SK-N-MC (cell line): ENCODE measurements around the gene SNX30.

ENCODE experiments used
- DNase-seq: peaks from one replicate; pipeline ENCODE4 v3.0.0-alpha.2; 2011; ENCODE audit warnings: low read depth, low spot score
- H3K27ac ChIP-seq: fragments of 200-600 bp; sonication (generic); 2 replicates; pipeline ENCODE4 v1.5.1; 2016; ENCODE audit warnings: mixed run types
- H3K36me3 ChIP-seq: fragments of 200-600 bp; sonication (generic); 2 replicates; pipeline ENCODE4 v1.6.1; 2017; ENCODE audit warnings: antibody characterized with exemption, low read length, mixed read lengths; ENCODE audit not compliant: insufficient read depth
- H3K4me3 ChIP-seq: fragments of 200-600 bp; sonication (generic); 2 replicates; pipeline ENCODE4 v1.5.1; 2016
- H3K9ac ChIP-seq: fragments of 200-600 bp; sonication (generic); 2 replicates; pipeline ENCODE4 v1.8.0; 2017; ENCODE audit warnings: mixed run types, mixed read lengths; ENCODE audit not compliant: insufficient read length
- H3K9me3 ChIP-seq: fragments of 200-600 bp; sonication (generic); 2 replicates; pipeline ENCODE4 v1.6.1; 2017; ENCODE audit warnings: low read depth, mild to moderate bottlenecking, antibody characterized with exemption, low read length, moderate library complexity, mixed read lengths
- EZH2 ChIP-seq: fragments of 200-600 bp; sonication (generic); IDR thresholded peaks from one replicate; pipeline ENCODE4 v1.6.1; 2017; ENCODE audit warnings: antibody characterized with exemption
- FOXP2 ChIP-seq: optimal IDR thresholded peaks from 2 replicates; pipeline ENCODE3; 2011; ENCODE audit warnings: mild to moderate bottlenecking, moderate library complexity; ENCODE audit not compliant: insufficient read depth; ENCODE audit errors: extremely low read length, control extremely low read depth
- POLR2AphosphoS5 ChIP-seq: IDR thresholded peaks from 2 replicates; pipeline ENCODE4 v1.6.1; 2012; ENCODE audit warnings: mild to moderate bottlenecking, low read depth, low read length, borderline replicate concordance

Gene SNX30

DNA sequence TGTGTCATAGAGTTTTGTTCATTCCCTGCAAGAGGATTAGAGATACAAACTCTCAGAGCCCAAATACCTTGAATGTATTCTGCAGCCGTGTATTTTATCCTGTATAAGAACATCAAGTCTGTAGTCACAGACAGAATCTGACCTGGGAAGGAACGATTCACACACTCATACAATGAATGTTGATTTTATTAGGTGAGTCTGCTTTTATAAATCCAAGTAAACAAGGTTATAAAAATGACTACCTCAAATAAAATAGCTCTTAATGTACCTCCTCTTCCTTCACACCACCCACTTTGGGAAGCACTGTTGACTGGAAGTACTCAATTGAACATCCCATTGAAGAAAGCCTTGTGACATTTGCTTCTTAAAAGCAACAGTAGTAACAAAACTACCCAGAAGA is 128.2 kb downstream of the SNX30 start:
- H3K36me3 ChIP-seq, result no peaks in the 10 kb centered on the region
- no peak for DNase-seq
- TF ChIP-seq EZH2 (no peak), POLR2AphosphoS5 (no peak), FOXP2 (no peak)
- no peak overlapping the region for H3K27ac ChIP-seq
- no peak overlapping the region for H3K4me3 ChIP-seq
- H3K9ac ChIP-seq, result no peak overlapping the region
- no peaks in the 10 kb centered on the region for H3K9me3 ChIP-seq

DNA sequence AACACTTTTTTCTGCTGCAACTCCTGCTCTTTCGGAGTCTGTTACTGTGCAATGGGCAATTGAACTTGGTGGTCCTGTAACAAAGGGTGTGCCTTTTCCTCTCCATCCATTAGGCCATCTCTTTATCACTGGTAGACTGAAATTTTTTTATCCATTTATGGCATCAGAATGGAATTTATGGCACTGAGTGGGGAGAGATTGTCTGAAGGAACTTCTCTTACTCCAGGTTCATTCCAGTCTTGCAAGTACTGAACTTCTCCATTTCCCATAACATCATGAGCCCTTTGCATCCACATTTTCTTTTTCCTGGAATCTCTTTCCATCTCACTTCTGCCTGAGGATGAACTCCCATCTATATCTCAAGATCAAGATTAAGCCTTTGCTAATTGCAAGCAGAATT is 130.1 kb downstream of the SNX30 start:
- no peak for DNase-seq
- TF ChIP-seq EZH2, result no peak
- TF ChIP-seq FOXP2, result no peak
- no peak for TF ChIP-seq POLR2AphosphoS5
- Histone ChIP-seq H3K9ac (no peak overlapping the region), H3K9me3 (no peaks in the 10 kb centered on the region), H3K4me3 (no peak overlapping the region), H3K36me3 (no peaks in the 10 kb centered on the region), H3K27ac (no peak overlapping the region)

DNA sequence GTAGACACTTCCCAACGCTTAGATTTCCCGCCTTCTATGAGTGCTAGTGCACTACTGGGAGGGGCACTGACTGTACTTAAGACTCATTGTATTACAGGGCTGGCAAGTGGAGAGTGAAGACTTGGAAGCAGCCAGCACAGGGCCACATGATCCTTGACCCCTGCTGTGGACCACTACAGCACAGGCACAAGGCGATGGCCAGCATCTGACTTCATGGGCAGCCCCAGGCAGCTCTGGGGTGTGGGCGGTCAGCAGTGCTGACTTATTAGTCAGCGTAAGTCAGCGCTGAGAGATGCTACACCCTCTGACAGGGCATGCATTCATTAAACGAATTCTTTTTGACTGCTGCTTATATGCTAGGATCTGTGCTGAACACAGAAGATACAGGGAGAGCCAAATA is 130.8 kb downstream of the SNX30 start:
- no peak overlapping the region for H3K27ac ChIP-seq
- no peak overlapping the region for H3K9ac ChIP-seq
- H3K36me3 ChIP-seq, result no peaks in the 10 kb centered on the region
- H3K9me3 ChIP-seq, result no peaks in the 10 kb centered on the region
- H3K4me3 ChIP-seq, result no peak overlapping the region
- TF ChIP-seq POLR2AphosphoS5, result no peak
- TF ChIP-seq EZH2, result no peak
- TF ChIP-seq FOXP2, result no peak
- DNase-seq, result no peak

DNA sequence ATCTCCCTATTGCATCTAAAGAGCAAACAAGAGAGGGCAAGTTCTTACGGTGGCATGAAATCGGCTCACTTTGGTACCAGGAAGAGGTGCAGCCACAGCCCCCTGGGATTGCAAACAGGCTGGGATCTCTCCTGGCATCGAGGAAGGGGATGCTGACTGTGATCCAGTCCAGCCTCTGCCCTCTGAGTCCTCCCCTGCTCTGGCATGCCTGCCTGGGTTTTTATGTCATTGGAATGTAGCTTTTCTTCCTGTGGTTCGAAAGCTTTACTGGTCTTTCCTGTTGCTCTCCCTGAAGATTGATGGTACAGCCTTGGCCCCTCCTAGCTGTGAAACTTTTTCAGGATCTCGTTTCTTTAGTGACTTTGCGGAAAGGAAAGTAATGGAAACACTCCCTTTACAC is 133.5 kb downstream of the SNX30 start:
- DNase-seq, result no peak

DNA sequence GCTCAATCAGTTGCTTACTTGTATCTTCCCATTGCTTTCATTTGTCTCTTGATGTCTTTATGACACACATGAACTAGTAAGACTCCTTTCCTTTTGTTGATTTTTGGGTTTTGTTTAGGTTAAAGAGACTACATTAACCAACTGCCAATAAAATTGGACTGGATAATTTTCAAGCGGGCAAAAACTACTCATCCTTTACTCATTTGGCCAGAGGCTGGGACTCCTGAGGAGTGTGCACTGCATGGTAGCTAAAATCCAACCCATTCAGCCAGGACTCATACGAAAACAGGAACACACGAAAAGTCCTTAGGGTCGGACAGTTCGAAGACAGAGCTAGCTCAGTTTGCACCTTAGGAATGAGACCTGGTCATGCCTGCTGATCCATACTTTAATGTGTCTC is 134.2 kb downstream of the SNX30 start:
- TF ChIP-seq POLR2AphosphoS5, result no peak
- Histone ChIP-seq H3K9ac (no peak overlapping the region), H3K9me3 (no peaks in the 10 kb centered on the region), H3K27ac (no peak overlapping the region), H3K4me3 (no peak overlapping the region), H3K36me3 (no peaks in the 10 kb centered on the region)
- DNase-seq, result no peak

More for the DNA sequence above, 133.5 kb downstream of the SNX30 start:
- no peaks in the 10 kb centered on the region for H3K36me3 ChIP-seq
- H3K27ac ChIP-seq, result no peak overlapping the region
- H3K9me3 ChIP-seq, result no peaks in the 10 kb centered on the region
- H3K4me3 ChIP-seq, result no peak overlapping the region
- H3K9ac ChIP-seq, result no peak overlapping the region
- TF ChIP-seq FOXP2 (no peak), EZH2 (no peak), POLR2AphosphoS5 (no peak)

DNA sequence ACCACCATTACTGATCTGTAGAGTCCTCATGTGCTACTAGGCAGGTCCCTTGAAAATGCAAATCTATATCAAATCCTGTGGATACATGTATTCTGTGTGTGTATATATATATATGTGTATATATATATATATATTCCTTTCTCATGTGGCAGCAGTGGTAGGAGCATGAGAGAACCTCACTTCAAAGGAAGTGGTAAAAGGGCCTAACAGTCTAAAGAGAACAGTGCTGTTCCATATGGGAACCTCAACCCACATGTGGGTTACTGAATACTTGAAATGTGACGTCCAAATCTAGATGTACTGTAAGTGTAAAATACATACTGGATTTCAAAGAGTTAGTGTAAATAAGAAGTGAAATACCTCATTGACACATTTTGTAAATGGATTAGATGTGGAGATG is 134.8 kb downstream of the SNX30 start:
- H3K9ac ChIP-seq, result no peak overlapping the region
- H3K27ac ChIP-seq, result no peak overlapping the region
- TF ChIP-seq POLR2AphosphoS5, result no peak
- TF ChIP-seq EZH2, result no peak
- no peak for TF ChIP-seq FOXP2

DNA sequence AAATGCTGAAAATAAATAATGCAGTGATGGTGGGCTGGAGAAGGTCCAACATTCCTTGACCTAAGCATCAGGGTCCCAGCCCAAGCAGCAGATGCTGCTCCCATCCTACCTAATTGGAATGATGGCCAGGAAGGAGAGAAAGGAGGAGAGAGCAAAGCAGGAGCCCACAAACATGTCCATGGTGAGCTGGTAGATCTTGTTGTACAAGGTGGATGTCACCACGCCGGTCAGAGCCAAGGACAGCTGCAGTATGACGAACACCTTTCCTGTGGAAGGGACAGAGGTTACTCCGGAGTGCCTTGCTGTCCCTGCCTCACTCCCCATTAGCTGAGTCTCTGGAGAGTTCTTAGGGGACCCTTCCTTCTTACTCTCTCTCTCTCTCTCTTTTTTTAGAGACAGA is 135.8 kb downstream of the SNX30 start:
- H3K9ac ChIP-seq, result no peak overlapping the region
- no peak for DNase-seq
- no peak overlapping the region for H3K27ac ChIP-seq
- TF ChIP-seq POLR2AphosphoS5, result no peak
- TF ChIP-seq EZH2, result no peak
- no peak for TF ChIP-seq FOXP2
- no peaks in the 10 kb centered on the region for H3K36me3 ChIP-seq
- no peaks in the 10 kb centered on the region for H3K9me3 ChIP-seq
- no peak overlapping the region for H3K4me3 ChIP-seq

More for the DNA sequence above, 134.8 kb downstream of the SNX30 start:
- no peak overlapping the region for H3K4me3 ChIP-seq
- no peak for DNase-seq
- H3K36me3 ChIP-seq, result no peaks in the 10 kb centered on the region
- no peaks in the 10 kb centered on the region for H3K9me3 ChIP-seq

DNA sequence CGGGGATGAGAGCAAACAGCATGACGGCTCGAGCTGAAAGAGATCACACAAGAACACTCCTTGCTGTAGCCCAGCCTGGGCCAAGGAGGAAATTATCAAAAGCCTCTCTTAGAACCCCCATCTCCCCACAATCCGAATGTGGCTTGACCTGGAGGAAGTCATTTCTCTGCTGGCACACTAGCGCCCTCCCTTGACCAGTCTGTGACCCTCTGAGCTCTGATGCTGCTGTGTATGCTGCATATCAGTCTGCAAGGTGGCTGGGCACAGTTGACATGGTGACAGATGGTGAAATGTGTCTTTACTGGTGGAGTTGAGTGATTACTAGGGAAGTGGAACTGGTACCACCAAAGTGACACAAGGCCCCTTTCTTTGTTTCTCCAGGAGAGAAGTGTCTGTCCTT is 136.8 kb downstream of the SNX30 start:
- Histone ChIP-seq H3K36me3 (no peaks in the 10 kb centered on the region), H3K9ac (no peak overlapping the region), H3K9me3 (no peaks in the 10 kb centered on the region), H3K4me3 (no peak overlapping the region), H3K27ac (no peak overlapping the region)
- TF ChIP-seq EZH2 (no peak), FOXP2 (no peak), POLR2AphosphoS5 (no peak)
- no peak for DNase-seq
